IPS DF 6.9 (cell line): ENCODE data around the gene IL17C.
A peak's percentile ranks its signal among the peaks of the same experiment; 100 is the strongest.
"Not testable (repeated sequence)": the region's sequence is repeated elsewhere in the genome, so short reads cannot be mapped to it uniquely, and the experiment has no call there.

Experiments used
- DNase-seq: peaks from one replicate; pipeline ENCODE4 v3.0.0-alpha.2; 2013; ENCODE audit warnings: low read depth, low spot score
- H3K27ac ChIP-seq: one replicate; pipeline ENCODE4 v1.5.1; 2013; ENCODE audit warnings: low read length, control low read depth
- H3K27me3 ChIP-seq: 2 replicates; pipeline ENCODE4 v1.6.1; 2013; ENCODE audit warnings: mild to moderate bottlenecking, low read length; ENCODE audit not compliant: control insufficient read depth, insufficient read depth
- H3K36me3 ChIP-seq: 2 replicates; pipeline ENCODE4 v1.6.1; 2013; ENCODE audit warnings: low read length; ENCODE audit not compliant: control insufficient read depth, insufficient read depth
- H3K4me1 ChIP-seq: 2 replicates; pipeline ENCODE4 v1.6.1; 2013; ENCODE audit warnings: low read length; ENCODE audit not compliant: control insufficient read depth, insufficient read depth
- H3K4me3 ChIP-seq: 2 replicates; pipeline ENCODE4 v1.5.1; 2013; ENCODE audit warnings: mild to moderate bottlenecking, low read length
- H3K9me3 ChIP-seq: 2 replicates; pipeline ENCODE4 v1.6.1; 2013; ENCODE audit warnings: low read length, inconsistent platforms; ENCODE audit not compliant: control insufficient read depth, insufficient read depth
- WGBS: extraction: QIAGEN DNeasy Blood & Tissue Kit; methylation state at CpG from one replicate; pipeline ENCODE4 v1.1.7; 2013; ENCODE audit warnings: mixed read lengths, missing lambda C conversion rate; ENCODE audit not compliant: insufficient read length, insufficient coverage; 5-methylcytosine and 5-hydroxymethylcytosine counted together

The IL17C gene

GRCh38 chr16:88662222-88662842 lies 24.0 kb downstream of the IL17C start:
- Histone ChIP-seq H3K27ac (no peak overlapping the region), H3K36me3 (peaks cover 10% of the 10 kb centered on the region; the same call in 1 of the 2 replicates), H3K4me1 (no peaks in the 10 kb centered on the region), H3K9me3 (no peaks in the 10 kb centered on the region), H3K27me3 (no peaks in the 10 kb centered on the region), H3K4me3 (peak overlapping the region; percentile 91)
- no CpG with 5 or more reads among the region's 49 CpGs for WGBS
- DNase-seq: no peak

GRCh38 chr16:88662843-88663606 lies 24.7 kb downstream of the IL17C start, which contains the start of gene MVD:
TSS of gene MVD (minus strand) at chr16:88663091. CDS start at chr16:88663080, 11 bp downstream.
- no CpG with 5 or more reads among the region's 88 CpGs for WGBS
- Histone ChIP-seq H3K4me3 (peak within 1 kb of the TSS; percentile 91), H3K27ac (no peak within 1 kb of the TSS), H3K9me3 (no peaks in the 10 kb centered on the region), H3K27me3 (no peaks in the 10 kb centered on the region), H3K4me1 (no peaks in the 10 kb centered on the region), H3K36me3 (peaks cover 4% of the 10 kb centered on the region; the same call in 1 of the 2 replicates)
- peak; percentile 93 for DNase-seq

GRCh38 chr16:88665148-88665547 lies 26.8 kb downstream of the IL17C start:
- H3K27me3 ChIP-seq: no peaks in the 10 kb centered on the region
- no peaks in the 10 kb centered on the region for H3K9me3 ChIP-seq
- no peak overlapping the region for H3K4me3 ChIP-seq
- no CpG with 5 or more reads among the region's 4 CpGs for WGBS
- no peak for DNase-seq
- H3K36me3 ChIP-seq: no peaks in the 10 kb centered on the region
- no peaks in the 10 kb centered on the region for H3K4me1 ChIP-seq
- H3K27ac ChIP-seq: no peak overlapping the region

- no CpG with 5 or more reads among the region's 3 CpGs for WGBS
Measured at GRCh38 chr16:88665570-88665969, 27.2 kb downstream of the IL17C start.

GRCh38 chr16:88667461-88667860 lies 29.1 kb downstream of the IL17C start:
- DNase-seq: no peak
- no peak overlapping the region for H3K27ac ChIP-seq
- H3K9me3 ChIP-seq: no peaks in the 10 kb centered on the region
- no peaks in the 10 kb centered on the region for H3K36me3 ChIP-seq
- H3K4me1 ChIP-seq: no peaks in the 10 kb centered on the region
- H3K4me3 ChIP-seq: no peak overlapping the region; the same call in 1 of the 2 replicates
- no CpG with 5 or more reads among the region's 5 CpGs for WGBS
- no peaks in the 10 kb centered on the region for H3K27me3 ChIP-seq

More at GRCh38 chr16:88665570-88665969, 27.2 kb downstream of the IL17C start:
- H3K4me1 ChIP-seq: no peaks in the 10 kb centered on the region
- H3K9me3 ChIP-seq: no peaks in the 10 kb centered on the region
- H3K27ac ChIP-seq: no peak overlapping the region
- H3K36me3 ChIP-seq: no peaks in the 10 kb centered on the region
- H3K27me3 ChIP-seq: no peaks in the 10 kb centered on the region
- H3K4me3 ChIP-seq: no peak overlapping the region
- DNase-seq: no peak

GRCh38 chr16:88669493-88669892 lies 31.1 kb downstream of the IL17C start:
- H3K27me3 ChIP-seq, H3K9me3 ChIP-seq, H3K27ac ChIP-seq, DNase-seq, H3K4me1 ChIP-seq, H3K36me3 ChIP-seq, H3K4me3 ChIP-seq: not testable (repeated sequence)
- no CpG with 5 or more reads among the region's 8 CpGs for WGBS

GRCh38 chr16:88669980-88670379 lies 31.6 kb downstream of the IL17C start:
- H3K27me3 ChIP-seq: no peaks in the 10 kb centered on the region
- no peaks in the 10 kb centered on the region for H3K4me1 ChIP-seq
- H3K36me3 ChIP-seq: no peaks in the 10 kb centered on the region
- H3K4me3 ChIP-seq: no peak overlapping the region
- WGBS: no CpG with 5 or more reads among the region's 10 CpGs
- DNase-seq: no peak
- H3K9me3 ChIP-seq: no peaks in the 10 kb centered on the region
- H3K27ac ChIP-seq: no peak overlapping the region

GRCh38 chr16:88671806-88672205 lies 33.4 kb downstream of the IL17C start:
- H3K4me1 ChIP-seq: no peaks in the 10 kb centered on the region
- no peak for DNase-seq
- no peak overlapping the region for H3K27ac ChIP-seq
- H3K9me3 ChIP-seq: no peaks in the 10 kb centered on the region
- H3K27me3 ChIP-seq: no peaks in the 10 kb centered on the region
- no peak overlapping the region for H3K4me3 ChIP-seq
- no CpG with 5 or more reads among the region's 23 CpGs for WGBS
- H3K36me3 ChIP-seq: peaks cover 3% of the 10 kb centered on the region; the same call in 1 of the 2 replicates

GRCh38 chr16:88672776-88673175 lies 34.4 kb downstream of the IL17C start:
- no peaks in the 10 kb centered on the region for H3K27me3 ChIP-seq
- WGBS: no CpG with 5 or more reads among the region's 11 CpGs
- H3K27ac ChIP-seq: no peak overlapping the region
- no peaks in the 10 kb centered on the region for H3K9me3 ChIP-seq
- no peaks in the 10 kb centered on the region for H3K4me1 ChIP-seq
- peaks cover 3% of the 10 kb centered on the region; the same call in 1 of the 2 replicates for H3K36me3 ChIP-seq
- DNase-seq: no peak
- H3K4me3 ChIP-seq: no peak overlapping the region

- Histone ChIP-seq H3K27ac (no peak overlapping the region), H3K9me3 (no peaks in the 10 kb centered on the region), H3K36me3 (peaks cover 3% of the 10 kb centered on the region; the same call in 1 of the 2 replicates), H3K4me1 (no peaks in the 10 kb centered on the region), H3K27me3 (no peaks in the 10 kb centered on the region), H3K4me3 (no peak overlapping the region)
- DNase-seq: no peak
- WGBS: no CpG with 5 or more reads among the region's 19 CpGs
Measured at GRCh38 chr16:88673716-88674379, 35.5 kb downstream of the IL17C start.
